HG02798 (cell line): ENCODE data around the gene LYSMD1.

Experiments
- ATAC-seq: cut with Tn5 transposase; IDR thresholded peaks from one replicate; pipeline ENCODE4 v1.9.1; 2021; ENCODE audit warnings: mild to moderate bottlenecking; ENCODE audit not compliant: unreplicated experiment, poor library complexity

LYSMD1 gene

GRCh38 chr1:151143986-151144385 is 21.7 kb downstream of the LYSMD1 start:
- ATAC-seq, result no peak

DNA sequence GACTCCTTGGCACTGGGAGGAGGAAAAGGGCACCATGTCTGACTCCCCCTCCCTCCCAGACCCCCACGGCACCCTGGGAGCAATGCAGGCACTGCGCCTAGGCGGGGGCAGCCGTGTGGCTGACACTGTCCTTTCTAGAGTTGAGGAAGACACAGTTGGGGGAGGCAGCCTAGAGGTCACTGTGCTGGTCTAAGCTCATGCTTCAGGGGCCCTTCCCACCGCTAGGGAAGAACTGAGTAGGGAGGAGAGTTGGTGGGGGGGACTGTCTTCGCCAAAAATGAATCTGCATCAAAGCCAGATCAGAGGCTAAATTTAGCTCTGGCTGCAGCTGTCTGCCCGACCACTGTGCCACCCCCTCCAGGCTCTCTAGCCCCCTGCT is 22.7 kb downstream of the LYSMD1 start:
- ATAC-seq, result no peak

GRCh38 chr1:151142411-151143056 is 23.2 kb downstream of the LYSMD1 start:
- ATAC-seq, result no peak

DNA sequence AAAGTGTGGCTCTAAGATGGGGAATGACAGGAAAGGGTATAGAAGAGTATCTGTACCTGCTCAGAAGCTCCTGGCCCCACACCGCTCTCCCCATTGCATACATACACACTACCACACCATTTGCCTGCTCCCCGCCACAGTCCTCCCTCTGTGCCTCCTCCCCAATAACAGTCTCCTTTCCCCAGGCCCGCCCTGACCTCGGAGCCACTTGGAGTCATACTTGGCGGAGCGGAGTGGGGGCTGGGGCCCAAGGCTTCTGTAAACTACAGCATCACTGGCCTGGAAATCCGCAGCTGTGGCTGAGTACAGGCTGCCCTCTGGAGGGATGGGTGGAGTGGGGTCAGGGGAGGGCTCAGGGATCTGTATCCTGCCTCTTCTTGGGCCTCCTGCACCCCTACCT is 27.9 kb downstream of the LYSMD1 start:
- ATAC-seq, result no peak

DNA sequence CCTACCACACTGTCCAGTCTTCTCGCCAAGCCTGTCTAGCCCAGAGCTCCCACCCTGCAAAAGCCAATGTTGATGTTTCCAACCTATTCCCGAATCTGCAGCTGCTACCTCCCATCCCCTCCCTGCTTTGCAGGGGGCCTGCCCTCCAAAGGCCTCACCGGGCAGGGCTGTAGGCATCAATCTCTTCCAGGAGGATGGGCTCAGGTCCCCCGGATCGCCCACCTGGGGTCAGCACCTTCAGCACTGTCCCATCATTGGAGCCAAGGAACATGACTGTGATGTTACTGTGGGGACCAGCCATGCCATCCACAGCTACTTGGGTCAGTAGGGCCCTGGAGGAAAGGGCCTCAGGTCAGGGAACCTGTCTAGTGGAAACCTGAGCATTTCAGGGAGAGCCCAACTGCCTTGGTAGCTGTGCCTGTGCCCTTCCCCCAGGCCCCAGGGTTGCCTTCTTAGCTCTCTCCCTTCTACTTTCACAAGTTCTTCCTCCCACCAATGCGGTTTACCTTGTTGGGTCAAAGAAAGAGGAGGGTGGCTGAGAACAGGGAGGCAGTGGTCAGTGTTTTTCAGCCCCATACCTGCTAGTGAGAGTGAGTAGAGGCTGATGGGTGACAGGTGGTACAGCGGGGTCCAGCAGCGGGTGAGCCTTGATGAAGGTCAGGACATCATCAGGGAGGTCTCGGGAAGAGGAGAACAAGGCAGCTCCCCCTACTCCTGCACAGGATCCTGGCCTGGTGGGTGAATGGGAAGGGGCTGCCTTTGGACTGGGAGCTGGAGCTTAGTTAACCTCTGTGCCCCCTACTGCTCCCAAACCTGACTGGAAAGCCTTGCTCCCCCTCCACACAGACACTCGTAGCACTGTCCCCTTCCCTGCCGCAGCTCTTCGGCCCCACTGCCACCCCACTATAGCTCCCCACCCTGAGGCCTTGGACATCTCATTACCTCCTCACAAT is 30.0 kb downstream of the LYSMD1 start:
- ATAC-seq, result no peak

GRCh38 chr1:151134991-151135390 is 30.7 kb downstream of the LYSMD1 start:
- ATAC-seq, result no peak

DNA sequence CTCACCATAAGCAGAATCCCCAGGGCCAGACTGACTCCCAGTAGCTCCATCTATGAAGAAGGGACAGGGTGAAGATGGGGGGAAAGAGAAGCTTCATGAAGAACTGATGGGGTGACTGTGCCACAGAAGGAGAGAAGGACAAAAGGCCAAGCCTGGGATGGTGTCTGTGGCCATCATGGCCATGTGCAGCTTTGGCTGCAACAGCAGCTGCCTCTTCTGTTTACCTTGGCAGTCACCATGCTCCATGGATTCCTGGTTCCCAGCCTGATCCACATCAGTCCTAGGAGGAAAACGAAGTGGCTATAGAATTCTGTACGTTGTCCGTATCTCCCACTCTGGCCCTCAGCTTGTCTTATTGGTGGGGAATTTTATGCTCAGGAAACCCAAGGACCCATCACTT is 31.3 kb downstream of the LYSMD1 start:
- no peak for ATAC-seq

- no peak for ATAC-seq
Measured at GRCh38 chr1:151133018-151133806, 32.5 kb downstream of the LYSMD1 start.

- no peak for ATAC-seq
Measured at GRCh38 chr1:151132335-151133017, 33.2 kb downstream of the LYSMD1 start.

- ATAC-seq, result no peak
Measured at GRCh38 chr1:151131701-151132334, 33.9 kb downstream of the LYSMD1 start.

DNA sequence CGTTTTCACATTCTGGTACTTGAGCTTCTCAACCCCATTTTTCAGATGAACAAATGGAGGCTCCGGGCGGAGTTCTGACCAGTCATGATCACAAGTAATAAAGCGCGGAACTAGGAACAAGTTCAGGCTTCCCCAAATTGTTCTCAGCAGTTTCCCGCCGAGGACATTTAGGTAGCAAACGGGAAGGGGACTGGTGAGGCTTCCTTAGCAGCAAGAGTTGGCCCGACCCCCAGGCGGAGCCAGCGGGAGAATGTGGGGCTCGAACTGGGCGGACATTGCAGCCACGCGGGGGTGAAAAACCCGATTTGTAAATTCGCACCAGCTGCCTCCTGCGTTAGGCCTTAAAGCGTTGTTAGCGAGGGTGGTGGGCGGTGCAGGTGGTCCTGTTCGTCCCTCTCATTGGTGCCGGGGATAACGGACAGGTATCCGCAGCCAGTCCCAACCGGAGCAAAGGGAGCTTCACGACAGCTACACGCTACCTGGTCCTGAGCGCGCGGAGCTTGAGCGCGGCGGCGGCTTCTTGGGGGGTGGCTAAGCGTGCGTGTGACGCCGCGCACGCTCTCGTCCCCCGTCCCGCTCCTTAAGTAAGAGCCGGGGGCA is 34.6 kb downstream of the LYSMD1 start:
- no peak for ATAC-seq

GRCh38 chr1:151128800-151129199 is 36.9 kb downstream of the LYSMD1 start:
- ATAC-seq, result no peak

- ATAC-seq, result no peak
Measured at GRCh38 chr1:151124763-151125403, 40.8 kb downstream of the LYSMD1 start.

GRCh38 chr1:151113877-151114276 is 51.8 kb downstream of the LYSMD1 start:
- ATAC-seq, result no peak
